Natural killer cell (primary cell): ENCODE data around the gene AXIN1. TPM values are rescaled to one million over a fixed set of nuclear protein-coding genes. Genes with fewer than 3 reads are reported as not detected.

Source experiments
- ATAC-seq, 3 donors: fragments of 150-1000 bp in 2 of 3; fragments of 200-7000 bp in 1 of 3; cut with Tn5 transposase; 1 replicate in 1 of 3; 2 replicates in 2 of 3; pipeline ENCODE4 v1.10.0; 2021; ENCODE audit warnings: mild to moderate bottlenecking in 2 of 3, moderate library complexity in 2 of 3
- DNase-seq, 2 donors: peaks; one replicate each; pipeline versions ENCODE4 v3.0.0 to v3.0.0-alpha.2; 2013 to 2021; ENCODE audit warnings: mixed read lengths in 1 of 2
- H3K27ac ChIP-seq: one replicate; pipeline ENCODE4 v1.5.1; 2013; ENCODE audit warnings: mild to moderate bottlenecking, low read length
- H3K27me3 ChIP-seq: one replicate; pipeline ENCODE4 v1.6.1; 2013; ENCODE audit warnings: low read length; ENCODE audit not compliant: control insufficient read depth, insufficient read depth
- H3K36me3 ChIP-seq: one replicate; pipeline ENCODE4 v1.6.1; 2013; ENCODE audit warnings: low read length; ENCODE audit not compliant: control insufficient read depth, insufficient read depth
- H3K4me1 ChIP-seq: one replicate; pipeline ENCODE4 v1.6.1; 2013; ENCODE audit warnings: low read length; ENCODE audit not compliant: control insufficient read depth, insufficient read depth
- H3K4me3 ChIP-seq: one replicate; pipeline ENCODE4 v1.5.1; 2013; ENCODE audit warnings: low read length
- H3K9me3 ChIP-seq: one replicate; pipeline ENCODE4 v1.6.1; 2013; ENCODE audit warnings: low read length; ENCODE audit not compliant: control insufficient read depth, insufficient read depth
- H3K27ac Mint-ChIP-seq, 2 donors: one replicate each; pipeline ENCODE4 v1.8.0; 2022; ENCODE audit warnings: mild to moderate bottlenecking in 2 of 2, mixed read lengths in 2 of 2, moderate library complexity in 1 of 2
- H3K27me3 Mint-ChIP-seq, 2 donors: one replicate each; pipeline ENCODE4 v1.8.0; 2022; ENCODE audit warnings: low read depth in 2 of 2, mixed read lengths in 2 of 2
- H3K36me3 Mint-ChIP-seq: one replicate; pipeline ENCODE4 v1.8.0; 2022; ENCODE audit warnings: mixed read lengths
- H3K4me1 Mint-ChIP-seq, 2 donors: one replicate each; pipeline ENCODE4 v1.8.0; 2022; ENCODE audit warnings: mixed read lengths in 2 of 2
- H3K4me3 Mint-ChIP-seq: one replicate; pipeline ENCODE4 v1.8.0; 2022; ENCODE audit warnings: mild to moderate bottlenecking, moderate library complexity, mixed read lengths
- H3K9me3 Mint-ChIP-seq, 2 donors: one replicate each; pipeline ENCODE4 v1.8.0; 2022; ENCODE audit warnings: mixed read lengths in 2 of 2
- WGBS: methylation state at CpG from one replicate; pipeline ENCODE4 v1.1.7; 2013; ENCODE audit warnings: missing lambda C conversion rate; ENCODE audit not compliant: insufficient coverage; 5-methylcytosine and 5-hydroxymethylcytosine counted together
- intact Hi-C: fragments of 100-400 bp; cut with micrococcal nuclease; formaldehyde crosslinking; loops from one replicate; pipeline ENCODE4 v1.14.2; 2022
- total RNA-seq, 4 donors: library from RNA; stranded (reverse); fragments of 120-200 nt in 1 of 4; gene quantifications; one replicate each; pipeline versions ENCODE4 v1.2.3 to v1.2.4, GENCODE V29; 2013 to 2022
- TF ChIP-seq, protein P1 (sequence below): fragments of 200-600 bp; IDR thresholded peaks from one replicate; pipeline ENCODE4 v1.8.0; 2022; ENCODE audit warnings: antibody characterized with exemption

The AXIN1 gene
- total RNA-seq, 3 donors from 2014 or later (not counting 1 experiment from before 2014, with no cell fraction given) = 100 to 122 (median 106) TPM

DNA sequence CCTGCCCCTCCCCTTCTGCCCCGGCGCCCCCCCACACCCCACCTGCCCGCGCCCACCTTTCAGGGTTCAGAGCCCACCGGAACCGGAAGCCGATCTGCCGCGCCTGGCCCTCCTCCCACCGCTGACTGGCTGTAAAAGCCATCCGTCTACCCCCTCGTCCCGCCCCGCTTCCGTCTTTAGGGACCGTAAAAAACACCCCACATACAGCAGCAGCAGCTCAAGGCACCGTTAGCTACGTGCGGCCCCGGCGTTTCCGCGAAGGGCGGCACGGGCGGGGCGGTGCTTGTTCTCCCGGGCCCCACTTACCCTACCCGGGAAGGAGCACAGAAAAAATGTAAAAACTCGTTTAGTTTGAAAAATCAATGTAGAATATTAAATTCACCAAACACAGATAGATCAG is 17.9 kb upstream of the AXIN1 start, which contains the start of gene MRPL28:
TSS of gene MRPL28 (minus strand) at position 96 of the 400 bp plus-strand sequence. CDS start 320 bp downstream, outside the sequence.
- DNase-seq (peak; percentile 90 to 96), ATAC-seq (peak; percentile 99 to 100 (median 99))
- Histone ChIP-seq H3K4me1 (peaks cover 19% of the 10 kb centered on the region), H3K27ac (peak within 1 kb of the TSS; percentile 60), H3K36me3 (peaks cover 37% of the 10 kb centered on the region), H3K27me3 (no peaks in the 10 kb centered on the region), H3K9me3 (no peaks in the 10 kb centered on the region), H3K4me3 (peak within 1 kb of the TSS; percentile 11)
- intact Hi-C loops = no loop called here
- TF ChIP-seq, protein P1, sequence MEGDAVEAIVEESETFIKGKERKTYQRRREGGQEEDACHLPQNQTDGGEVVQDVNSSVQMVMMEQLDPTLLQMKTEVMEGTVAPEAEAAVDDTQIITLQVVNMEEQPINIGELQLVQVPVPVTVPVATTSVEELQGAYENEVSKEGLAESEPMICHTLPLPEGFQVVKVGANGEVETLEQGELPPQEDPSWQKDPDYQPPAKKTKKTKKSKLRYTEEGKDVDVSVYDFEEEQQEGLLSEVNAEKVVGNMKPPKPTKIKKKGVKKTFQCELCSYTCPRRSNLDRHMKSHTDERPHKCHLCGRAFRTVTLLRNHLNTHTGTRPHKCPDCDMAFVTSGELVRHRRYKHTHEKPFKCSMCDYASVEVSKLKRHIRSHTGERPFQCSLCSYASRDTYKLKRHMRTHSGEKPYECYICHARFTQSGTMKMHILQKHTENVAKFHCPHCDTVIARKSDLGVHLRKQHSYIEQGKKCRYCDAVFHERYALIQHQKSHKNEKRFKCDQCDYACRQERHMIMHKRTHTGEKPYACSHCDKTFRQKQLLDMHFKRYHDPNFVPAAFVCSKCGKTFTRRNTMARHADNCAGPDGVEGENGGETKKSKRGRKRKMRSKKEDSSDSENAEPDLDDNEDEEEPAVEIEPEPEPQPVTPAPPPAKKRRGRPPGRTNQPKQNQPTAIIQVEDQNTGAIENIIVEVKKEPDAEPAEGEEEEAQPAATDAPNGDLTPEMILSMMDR = no peak
- H3K36me3 Mint-ChIP-seq = no peaks in the 10 kb centered on the region
- H3K27me3 Mint-ChIP-seq = no peaks in the 10 kb centered on the region
- H3K4me1 Mint-ChIP-seq = peaks cover 0 to 17% of the 10 kb centered on the region in 2 donors
- peak within 1 kb of the TSS; percentile 85 to 96 for H3K27ac Mint-ChIP-seq
- WGBS = under 1% methylated on average over 27 of the region's 30 CpGs
- no peaks in the 10 kb centered on the region for H3K9me3 Mint-ChIP-seq
- peak within 1 kb of the TSS; percentile 89 for H3K4me3 Mint-ChIP-seq

GRCh38 chr16:369866-370436 is 17.4 kb upstream of the AXIN1 start:
- Mint-ChIP-seq H3K27ac (peak overlapping the region; percentile 85 to 96), H3K27me3 (no peaks in the 10 kb centered on the region)

GRCh38 chr16:369275-369865 is 16.8 kb upstream of the AXIN1 start:
- TF ChIP-seq, protein P1 = no peak
- H3K4me3 Mint-ChIP-seq = peak overlapping the region; percentile 69
- H3K4me3 ChIP-seq = no peak overlapping the region
- no peak overlapping the region for H3K27ac ChIP-seq
- H3K9me3 Mint-ChIP-seq = no peaks in the 10 kb centered on the region
- H3K36me3 Mint-ChIP-seq = no peaks in the 10 kb centered on the region
- no peaks in the 10 kb centered on the region for H3K9me3 ChIP-seq
- ATAC-seq = no peak
- 87% methylated on average over 20 of the region's 20 CpGs for WGBS
- peaks cover 19% of the 10 kb centered on the region for H3K4me1 ChIP-seq
- peaks cover 30% of the 10 kb centered on the region for H3K36me3 ChIP-seq
- no peaks in the 10 kb centered on the region for H3K27me3 ChIP-seq
- no peaks in the 10 kb centered on the region for H3K27me3 Mint-ChIP-seq
- peak overlapping the region in 1 of 2 donors; percentile 35 for H3K27ac Mint-ChIP-seq
- intact Hi-C loops = no loop called here
- DNase-seq = no peak
- peaks cover 0 to 17% of the 10 kb centered on the region in 2 donors for H3K4me1 Mint-ChIP-seq

More at GRCh38 chr16:369866-370436, 17.4 kb upstream of the AXIN1 start:
- Mint-ChIP-seq H3K4me3 (peak overlapping the region; percentile 57), H3K36me3 (no peaks in the 10 kb centered on the region), H3K4me1 (peaks cover 0 to 17% of the 10 kb centered on the region in 2 donors), H3K9me3 (no peaks in the 10 kb centered on the region)
- no peaks in the 10 kb centered on the region for H3K9me3 ChIP-seq
- DNase-seq = no peak
- peaks cover 19% of the 10 kb centered on the region for H3K4me1 ChIP-seq
- 47% methylated on average over 35 of the region's 44 CpGs for WGBS
- peaks cover 34% of the 10 kb centered on the region for H3K36me3 ChIP-seq
- H3K27me3 ChIP-seq = no peaks in the 10 kb centered on the region
- ATAC-seq = no peak
- TF ChIP-seq, protein P1 = no peak
- H3K4me3 ChIP-seq = peak overlapping the region; percentile 11
- no peak overlapping the region for H3K27ac ChIP-seq
- intact Hi-C loops = no loop called here
